ENCODE measurements around the gene ZNF575. TPM values are rescaled to one million over a fixed set of nuclear protein-coding genes. Genes with fewer than 3 reads are reported as not detected.
"Not testable (repeated sequence)": the region's sequence is repeated elsewhere in the genome, so short reads cannot be mapped to it uniquely, and the experiment has no call there.

The ZNF575 gene
- total RNA-seq, 2 donors from 2014 or later: 3.2 to 4.3 TPM

DNA sequence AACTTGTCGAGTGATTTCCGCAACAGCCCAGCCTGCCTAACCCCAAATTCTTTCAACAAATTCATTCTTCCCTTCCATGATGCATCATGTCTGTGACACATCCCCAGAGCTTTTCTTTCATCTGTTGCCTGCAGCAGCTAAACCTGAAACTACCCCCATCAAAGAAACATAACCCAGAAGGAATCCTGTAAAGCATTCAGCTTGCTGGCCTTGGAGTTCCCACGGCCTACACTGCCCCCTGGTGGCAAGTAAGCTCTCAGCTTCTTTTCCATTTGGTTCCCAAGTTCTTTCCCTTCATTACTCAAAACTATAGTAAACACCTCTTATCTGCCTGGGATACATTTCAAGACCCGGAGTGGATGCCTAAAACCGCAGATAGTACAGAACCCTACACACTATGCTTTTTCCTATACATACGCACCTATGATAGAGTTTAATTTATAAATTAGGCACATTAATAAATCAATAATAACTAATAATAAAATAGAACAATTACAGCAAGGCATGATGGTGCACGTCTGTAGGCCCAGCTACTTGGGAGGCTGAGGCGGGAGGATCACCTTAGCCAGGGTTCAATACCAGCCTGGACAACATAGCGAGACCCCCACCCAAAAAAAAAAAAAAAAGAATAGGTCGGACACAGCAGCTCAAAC lies 13.4 kb upstream of the ZNF575 start:
- Mint-ChIP-seq H3K27me3 (ENCODE audit: low read depth) (no peaks in the 10 kb centered on the region), H3K36me3 (ENCODE audit: insufficient read depth in 2 of 2) (peaks cover 4 to 7% of the 10 kb centered on the region in 2 donors), H3K4me1 (ENCODE audit: low read depth) (peaks cover 29% of the 10 kb centered on the region), H3K4me3 (peak overlapping the region; percentile 1 to 6), H3K9me3 (no peaks in the 10 kb centered on the region), H3K27ac (no peak overlapping the region)
- peak; percentile 98 to 99 for ATAC-seq (replicated peaks in 1 of 2)
- peak; percentile 78 to 85 for DNase-seq

DNA sequence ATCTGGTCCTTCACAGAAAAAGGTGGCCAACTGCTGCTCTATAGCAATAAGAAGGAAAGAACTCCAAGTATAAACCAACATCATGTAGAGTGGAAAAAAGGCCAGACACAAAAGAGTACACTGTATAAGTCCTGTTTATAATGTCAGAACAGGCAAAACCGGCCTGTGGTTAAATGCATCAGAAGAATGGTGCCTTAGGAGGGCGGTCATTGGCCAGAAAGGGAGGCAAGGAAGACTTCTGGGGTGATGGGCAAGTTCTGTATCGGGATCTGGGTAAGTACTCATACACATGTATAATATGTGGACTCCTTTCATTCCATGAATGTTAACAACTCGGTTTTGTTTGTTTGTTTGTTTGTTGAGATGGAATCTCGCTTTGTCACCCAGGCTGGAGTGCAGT lies 10.1 kb upstream of the ZNF575 start:
- no peak overlapping the region for H3K4me3 Mint-ChIP-seq
- H3K4me1 Mint-ChIP-seq (ENCODE audit: low read depth): peaks cover 46% of the 10 kb centered on the region
- peaks cover 5 to 10% of the 10 kb centered on the region in 2 donors for H3K36me3 Mint-ChIP-seq (ENCODE audit: insufficient read depth in 2 of 2)
- H3K9me3 Mint-ChIP-seq: no peaks in the 10 kb centered on the region
- H3K27me3 Mint-ChIP-seq (ENCODE audit: low read depth): no peaks in the 10 kb centered on the region
- H3K27ac Mint-ChIP-seq: peak overlapping the region; percentile 86
- no peak for ATAC-seq (replicated peaks in 1 of 2)
- no peak for DNase-seq

DNA sequence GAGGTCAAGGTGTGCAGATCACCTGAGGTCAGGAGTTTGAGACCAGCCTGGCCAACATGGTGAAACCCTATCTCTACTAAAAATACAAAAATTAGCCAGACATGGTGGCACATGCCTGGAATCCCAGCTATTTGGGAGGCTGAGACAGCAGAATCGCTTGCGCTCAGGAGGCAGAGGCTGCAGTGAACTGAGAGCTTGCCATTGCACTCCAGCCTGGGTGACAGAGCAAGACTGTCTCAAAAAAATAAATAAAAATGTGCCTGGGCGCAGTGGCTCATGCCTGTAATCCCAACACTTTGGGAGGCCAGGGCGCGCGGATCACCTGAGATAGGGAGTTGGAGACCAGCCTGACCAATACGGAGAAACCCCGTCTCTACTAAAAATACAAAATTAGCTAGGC lies 9.3 kb upstream of the ZNF575 start:
- DNase-seq; H3K4me3 Mint-ChIP-seq; H3K27ac Mint-ChIP-seq; H3K9me3 Mint-ChIP-seq; H3K27me3 Mint-ChIP-seq (ENCODE audit: low read depth); ATAC-seq (replicated peaks in 1 of 2): not testable (repeated sequence)
- Mint-ChIP-seq H3K4me1 (ENCODE audit: low read depth) (peaks cover 46% of the 10 kb centered on the region), H3K36me3 (ENCODE audit: insufficient read depth in 2 of 2) (peaks cover 3 to 12% of the 10 kb centered on the region in 2 donors)

DNA sequence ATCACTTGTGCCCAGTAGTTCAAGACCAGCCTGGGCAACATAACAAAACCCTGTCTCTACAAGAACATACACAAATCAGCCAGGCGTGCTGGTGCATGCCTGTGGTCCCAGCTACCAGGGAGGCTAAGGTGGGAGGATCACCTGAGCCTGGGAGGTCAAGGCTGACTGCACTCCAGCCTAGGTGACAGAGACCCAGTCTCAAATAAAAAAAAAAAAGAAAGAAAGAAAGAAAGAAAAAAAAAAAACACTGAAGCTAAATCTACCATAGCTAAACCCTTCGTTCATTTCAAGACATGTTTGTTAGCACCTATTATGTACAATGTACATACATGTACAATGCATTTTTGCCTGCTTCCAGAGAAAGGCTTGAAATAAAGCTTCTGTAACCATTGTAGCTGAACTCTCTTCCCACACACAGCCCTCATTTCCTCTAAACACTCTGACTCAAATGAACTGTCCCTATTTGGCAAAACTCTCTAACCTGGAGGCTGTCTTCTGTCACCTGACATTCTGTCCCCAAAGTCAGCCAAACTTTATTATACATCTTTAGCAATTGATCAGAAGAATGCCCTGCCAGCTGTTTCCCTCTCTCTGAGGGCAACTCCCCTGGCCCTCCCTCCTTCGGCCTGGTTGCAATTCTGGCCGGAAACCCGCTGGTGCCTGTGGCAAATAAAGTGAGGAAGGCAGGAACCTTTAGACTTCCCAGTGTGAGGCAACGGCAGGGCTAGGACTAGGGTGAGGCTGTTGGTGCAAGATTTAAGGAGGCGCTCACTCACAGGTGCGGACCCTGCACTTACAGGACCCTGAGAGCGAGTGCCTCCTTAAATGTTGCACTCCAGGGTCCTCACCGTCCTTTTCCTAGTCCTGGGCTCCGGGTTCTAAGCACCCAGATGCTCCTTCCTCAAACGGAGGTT lies 7.8 kb upstream of the ZNF575 start:
- peaks cover 0 to 12% of the 10 kb centered on the region in 2 donors for H3K36me3 Mint-ChIP-seq (ENCODE audit: insufficient read depth in 2 of 2)
- peaks cover 36% of the 10 kb centered on the region for H3K4me1 Mint-ChIP-seq (ENCODE audit: low read depth)
- ATAC-seq (replicated peaks in 1 of 2): peak; percentile 57 to 64
- no peaks in the 10 kb centered on the region for H3K9me3 Mint-ChIP-seq
- no peaks in the 10 kb centered on the region for H3K27me3 Mint-ChIP-seq (ENCODE audit: low read depth)
- H3K27ac Mint-ChIP-seq: peak overlapping the region; percentile 99
- DNase-seq: peak; percentile 40 to 44
- H3K4me3 Mint-ChIP-seq: peak overlapping the region; percentile 89 to 95

DNA sequence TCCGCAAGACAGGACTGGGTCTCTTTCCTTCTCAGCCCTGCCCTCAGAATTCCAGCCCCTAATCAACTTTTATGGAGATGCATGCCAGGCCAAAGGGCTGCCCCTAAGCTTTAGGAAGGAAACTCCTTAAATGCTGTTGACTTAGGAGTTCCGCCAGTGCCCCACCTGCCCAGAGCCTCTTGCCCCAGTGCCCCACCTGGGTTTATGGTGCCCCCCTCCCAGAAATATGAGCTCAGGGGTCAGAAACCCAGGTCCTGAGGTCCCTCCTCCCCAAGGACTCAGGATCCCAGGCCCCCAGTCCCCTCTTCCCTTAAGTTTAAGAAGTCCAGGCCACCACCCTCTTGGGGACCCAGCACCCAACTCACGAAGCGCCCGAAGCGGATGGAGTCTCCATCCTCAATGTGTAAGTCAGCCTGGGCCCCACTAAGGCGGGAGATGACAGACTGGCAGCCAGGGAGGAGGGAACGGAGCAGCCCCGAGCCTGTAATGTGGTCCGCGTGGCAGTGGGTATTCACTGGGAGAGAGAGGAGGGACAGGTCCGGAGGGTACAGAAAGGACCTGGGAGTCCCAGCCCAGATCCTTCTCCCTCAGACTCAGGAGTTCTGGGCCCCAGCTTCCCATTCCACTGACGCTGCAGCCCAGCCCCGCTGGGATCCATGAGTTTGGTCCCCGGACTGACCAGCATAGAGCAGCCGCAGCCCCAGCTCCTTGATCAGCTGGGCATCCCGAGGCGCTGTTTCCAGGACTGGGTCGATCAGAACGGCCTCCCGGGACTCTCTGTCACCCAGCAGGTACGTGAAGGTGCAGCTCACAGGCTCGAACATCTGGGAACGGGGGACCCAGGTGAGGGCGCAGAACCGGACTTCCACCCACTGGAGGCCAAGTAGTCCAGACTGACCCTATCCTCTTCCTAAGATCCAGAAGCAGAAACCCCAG lies 6.9 kb upstream of the ZNF575 start:
- peak; percentile 13 to 16 for ATAC-seq (replicated peaks in 1 of 2)
- peak; percentile 48 to 55 for DNase-seq
- H3K36me3 Mint-ChIP-seq (ENCODE audit: insufficient read depth in 2 of 2): peaks cover 1 to 12% of the 10 kb centered on the region in 2 donors

DNA sequence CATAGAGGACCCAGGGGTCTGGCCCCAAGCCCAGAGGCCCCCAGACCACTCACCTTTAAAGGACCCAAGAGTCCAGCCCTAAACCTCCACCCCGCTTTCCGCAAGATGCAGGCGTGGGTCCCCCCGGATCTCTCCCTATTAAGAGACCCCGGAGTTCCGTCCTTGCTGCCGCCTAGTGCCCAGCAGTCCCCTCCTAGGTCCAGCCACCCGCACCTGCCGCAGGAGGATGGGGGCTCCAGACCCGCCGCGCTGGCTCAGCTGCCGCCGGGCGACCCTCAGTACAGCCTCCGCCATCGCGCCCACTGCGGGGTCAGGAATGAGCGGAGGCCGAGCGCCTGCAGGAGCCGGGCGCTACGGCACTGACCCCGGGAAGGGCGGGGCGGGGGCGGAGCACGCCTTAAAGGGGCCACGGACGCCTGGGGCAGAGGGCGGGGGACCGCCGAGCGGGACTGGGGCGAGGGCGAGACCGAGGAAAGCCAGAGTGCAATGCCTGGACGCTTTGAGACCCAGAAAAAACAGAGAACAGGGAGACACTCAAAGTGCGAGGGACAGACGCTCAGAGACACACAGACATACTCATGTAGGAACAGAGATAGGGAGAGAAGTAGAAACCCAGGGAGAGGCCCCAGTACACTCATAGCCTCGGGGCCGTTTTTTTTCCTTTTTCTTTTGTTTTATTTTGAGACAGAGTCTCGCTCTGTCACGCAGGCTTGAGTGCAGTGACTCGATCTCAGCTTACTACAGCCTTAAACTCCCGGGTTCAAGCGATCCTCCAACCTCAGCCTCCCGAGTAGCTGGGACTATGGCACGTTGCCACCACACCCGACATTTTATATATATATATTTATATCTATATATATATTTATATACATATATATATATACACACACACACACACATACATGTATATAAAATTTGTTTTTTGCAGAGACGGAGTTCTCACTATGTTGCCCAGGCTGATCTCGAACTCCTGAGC lies 5.8 kb upstream of the ZNF575 start, which contains the start of gene ETHE1:
Gene ETHE1, minus strand, starts transcription at position 318 of the 976 bp plus-strand sequence. Its CDS starts 24 bp downstream, at position 294.
- peaks cover 37% of the 10 kb centered on the region for H3K4me1 Mint-ChIP-seq (ENCODE audit: low read depth)
- H3K27me3 Mint-ChIP-seq (ENCODE audit: low read depth): no peaks in the 10 kb centered on the region
- peak within 1 kb of the TSS; percentile 89 to 95 for H3K4me3 Mint-ChIP-seq
- H3K9me3 Mint-ChIP-seq: no peaks in the 10 kb centered on the region
- ATAC-seq (replicated peaks in 1 of 2) (peak; percentile 79 to 84), DNase-seq (peak; percentile 90)
- peaks cover 1 to 12% of the 10 kb centered on the region in 2 donors for H3K36me3 Mint-ChIP-seq (ENCODE audit: insufficient read depth in 2 of 2)
- H3K27ac Mint-ChIP-seq: peak within 1 kb of the TSS; percentile 89

More for the DNA sequence above, 6.9 kb upstream of the ZNF575 start:
- H3K9me3 Mint-ChIP-seq: no peaks in the 10 kb centered on the region
- H3K4me1 Mint-ChIP-seq (ENCODE audit: low read depth): peaks cover 36% of the 10 kb centered on the region
- H3K27me3 Mint-ChIP-seq (ENCODE audit: low read depth): no peaks in the 10 kb centered on the region
- peak overlapping the region; percentile 89 for H3K27ac Mint-ChIP-seq
- H3K4me3 Mint-ChIP-seq: peak overlapping the region; percentile 89 to 95

DNA sequence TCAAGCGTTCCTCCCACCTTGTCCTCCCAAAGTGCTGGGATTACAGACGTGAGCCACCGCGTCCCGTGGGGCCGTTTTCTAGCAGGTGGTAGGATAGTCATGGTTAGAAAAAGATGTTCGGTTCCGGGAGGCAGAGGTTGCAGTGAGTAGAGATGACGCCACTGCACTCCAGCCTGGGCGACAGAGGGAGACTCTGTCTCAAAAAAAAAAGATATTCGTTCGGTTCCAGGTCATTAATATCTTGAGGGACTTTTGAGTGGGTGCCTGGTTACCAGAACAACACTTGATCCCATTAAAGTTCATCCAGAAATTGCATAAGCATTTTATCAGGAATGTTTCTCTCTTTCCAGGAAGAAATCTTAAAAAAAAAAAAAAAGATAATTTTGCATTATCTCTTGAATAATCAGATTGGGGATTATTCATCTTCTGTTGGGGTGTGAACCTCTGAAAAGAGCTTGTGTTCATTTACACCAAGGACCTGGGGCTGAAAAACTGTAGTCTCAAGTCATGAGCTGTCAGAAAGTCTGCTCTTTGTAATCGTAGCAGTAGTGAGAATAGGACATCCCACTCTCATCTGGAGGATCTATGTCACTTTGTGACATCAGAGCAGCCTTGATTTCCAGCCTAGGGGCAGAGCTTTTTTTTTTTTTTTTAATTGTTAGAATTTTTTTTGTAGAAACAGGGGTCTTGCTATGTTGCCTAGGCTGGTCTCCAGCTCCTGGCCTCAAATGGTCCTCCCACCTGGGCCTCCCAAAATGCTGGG lies 4.9 kb upstream of the ZNF575 start:
- peaks cover 41% of the 10 kb centered on the region for H3K4me1 Mint-ChIP-seq (ENCODE audit: low read depth)
- peak in 1 of 2 donors; percentile 21 for ATAC-seq (replicated peaks in 1 of 2)
- H3K27me3 Mint-ChIP-seq (ENCODE audit: low read depth): no peaks in the 10 kb centered on the region
- H3K36me3 Mint-ChIP-seq (ENCODE audit: insufficient read depth in 2 of 2): peaks cover 1 to 10% of the 10 kb centered on the region in 2 donors
- H3K27ac Mint-ChIP-seq: no peak overlapping the region
- peak in 1 of 2 donors; percentile 30 for DNase-seq
- no peaks in the 10 kb centered on the region for H3K9me3 Mint-ChIP-seq
- peak overlapping the region; percentile 60 to 89 for H3K4me3 Mint-ChIP-seq

DNA sequence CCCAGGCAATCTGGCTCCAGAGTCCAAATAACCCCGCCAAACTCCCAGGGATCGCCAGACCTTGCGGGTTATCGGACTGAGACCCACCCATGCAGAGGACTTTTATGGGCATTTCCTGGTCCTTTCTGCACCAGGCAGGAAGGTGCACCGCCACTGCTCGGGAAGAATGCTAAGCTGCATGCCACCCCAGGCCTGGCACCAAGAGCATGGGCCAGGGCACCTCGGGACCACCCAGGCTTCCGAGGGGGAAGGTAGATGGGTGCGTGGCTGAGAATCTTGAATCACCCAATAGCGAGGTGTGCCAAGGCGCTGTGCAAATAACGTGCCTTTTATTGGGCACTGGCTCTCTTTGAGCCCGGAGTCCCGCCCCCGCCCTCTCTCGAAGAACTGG lies 422 bp upstream of the ZNF575 start:
- Mint-ChIP-seq H3K27ac (peak overlapping the region; percentile 84), H3K36me3 (ENCODE audit: insufficient read depth in 2 of 2) (peaks cover 2 to 5% of the 10 kb centered on the region in 2 donors), H3K9me3 (no peaks in the 10 kb centered on the region), H3K4me1 (ENCODE audit: low read depth) (peaks cover 22% of the 10 kb centered on the region), H3K4me3 (peak overlapping the region; percentile 81 to 84), H3K27me3 (ENCODE audit: low read depth) (no peaks in the 10 kb centered on the region)
- DNase-seq (peak; percentile 55 to 63), ATAC-seq (replicated peaks in 1 of 2) (peak; percentile 29 to 30)

DNA sequence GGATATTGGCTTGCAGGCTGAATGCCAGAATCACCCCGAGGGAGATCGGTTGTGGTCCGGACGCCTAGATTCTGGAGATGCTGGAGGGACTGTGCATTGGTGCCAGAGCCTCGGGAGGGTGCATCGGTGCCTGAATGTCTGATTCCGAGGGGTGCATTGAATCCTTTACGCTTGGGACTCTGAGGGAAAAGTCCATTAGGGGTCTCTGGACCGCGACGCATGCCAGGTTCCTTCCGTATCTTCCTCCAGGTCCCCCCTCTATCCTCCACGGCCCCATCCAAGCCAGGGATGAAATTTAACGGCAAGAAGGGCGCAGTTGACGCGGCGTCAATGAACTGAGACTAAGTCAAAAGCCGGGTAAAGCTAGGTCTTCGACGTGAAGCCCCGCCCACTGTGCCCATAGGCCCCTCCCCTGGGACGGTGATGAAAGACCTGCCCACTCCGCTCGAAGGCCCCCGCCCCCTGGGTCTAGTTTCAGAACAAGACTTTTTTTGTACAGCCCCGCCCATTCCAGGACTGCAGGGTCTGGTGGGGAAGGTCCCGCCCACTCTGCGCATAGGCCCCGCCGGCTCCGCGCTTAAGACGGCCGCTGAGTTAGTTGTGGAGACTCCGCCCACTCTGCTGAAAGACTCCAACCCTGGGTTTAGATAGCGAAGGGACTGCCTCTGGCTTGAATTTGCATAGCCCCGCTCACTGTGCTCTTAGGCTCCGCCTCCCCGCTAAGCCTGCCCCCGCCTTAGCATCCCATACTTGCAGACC lies 737 bp downstream of the ZNF575 start:
- ATAC-seq (replicated peaks in 1 of 2): peak; percentile 83
- Mint-ChIP-seq H3K27me3 (ENCODE audit: low read depth) (no peaks in the 10 kb centered on the region), H3K36me3 (ENCODE audit: insufficient read depth in 2 of 2) (peaks cover 5 to 10% of the 10 kb centered on the region in 2 donors), H3K4me1 (ENCODE audit: low read depth) (peaks cover 10% of the 10 kb centered on the region), H3K27ac (peak overlapping the region; percentile 91), H3K4me3 (peak overlapping the region; percentile 81 to 84), H3K9me3 (no peaks in the 10 kb centered on the region)
- DNase-seq: peak; percentile 99 to 100

DNA sequence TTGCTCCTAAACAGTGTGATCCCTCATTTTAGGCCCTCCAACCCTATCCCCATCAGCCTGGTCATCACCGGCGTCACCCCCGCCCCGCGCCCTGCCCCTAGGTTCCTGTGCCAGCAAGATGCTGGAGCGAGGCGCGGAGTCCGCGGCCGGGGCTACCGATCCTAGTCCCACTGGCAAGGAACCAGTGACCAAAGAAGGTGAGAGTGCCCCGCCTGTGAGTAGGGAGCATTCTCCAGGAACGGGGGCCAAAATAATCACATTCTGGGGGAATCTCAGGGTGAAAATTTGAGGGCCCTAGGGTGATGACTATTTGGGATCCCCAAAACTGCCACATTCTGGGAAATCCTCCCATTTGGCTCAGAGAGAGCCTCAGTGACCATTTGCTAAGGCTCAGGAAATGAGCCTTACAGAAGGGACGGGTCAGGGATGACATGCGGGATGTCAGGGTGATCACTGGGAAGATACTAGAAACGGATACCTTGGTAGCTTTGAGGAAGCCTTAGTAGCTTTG lies 1.4 kb downstream of the ZNF575 start:
- Mint-ChIP-seq H3K9me3 (peaks cover 3 to 4% of the 10 kb centered on the region in 2 donors), H3K4me3 (peak overlapping the region; percentile 81 to 84), H3K27ac (no peak overlapping the region), H3K27me3 (ENCODE audit: low read depth) (no peaks in the 10 kb centered on the region), H3K36me3 (ENCODE audit: insufficient read depth in 2 of 2) (peaks cover 8 to 17% of the 10 kb centered on the region in 2 donors), H3K4me1 (ENCODE audit: low read depth) (peaks cover 10% of the 10 kb centered on the region)
- ATAC-seq (replicated peaks in 1 of 2) (no peak), DNase-seq (no peak)

Measured in activated T-cell treated with anti-CD3 and anti-CD28 coated beads, Interleukin-2, amount 50 U/mL, for 72 hours (primary cell).